NCI-H526 treated with DMSO at 0.1 percent for 48 hours (cell line): ENCODE measurements around the gene SPOUT1.

Experiments
- DNase-seq: peaks from one replicate; lab custom pipeline; 2025; lab: John Stamatoyannopoulos, UW

The SPOUT1 gene

DNA sequence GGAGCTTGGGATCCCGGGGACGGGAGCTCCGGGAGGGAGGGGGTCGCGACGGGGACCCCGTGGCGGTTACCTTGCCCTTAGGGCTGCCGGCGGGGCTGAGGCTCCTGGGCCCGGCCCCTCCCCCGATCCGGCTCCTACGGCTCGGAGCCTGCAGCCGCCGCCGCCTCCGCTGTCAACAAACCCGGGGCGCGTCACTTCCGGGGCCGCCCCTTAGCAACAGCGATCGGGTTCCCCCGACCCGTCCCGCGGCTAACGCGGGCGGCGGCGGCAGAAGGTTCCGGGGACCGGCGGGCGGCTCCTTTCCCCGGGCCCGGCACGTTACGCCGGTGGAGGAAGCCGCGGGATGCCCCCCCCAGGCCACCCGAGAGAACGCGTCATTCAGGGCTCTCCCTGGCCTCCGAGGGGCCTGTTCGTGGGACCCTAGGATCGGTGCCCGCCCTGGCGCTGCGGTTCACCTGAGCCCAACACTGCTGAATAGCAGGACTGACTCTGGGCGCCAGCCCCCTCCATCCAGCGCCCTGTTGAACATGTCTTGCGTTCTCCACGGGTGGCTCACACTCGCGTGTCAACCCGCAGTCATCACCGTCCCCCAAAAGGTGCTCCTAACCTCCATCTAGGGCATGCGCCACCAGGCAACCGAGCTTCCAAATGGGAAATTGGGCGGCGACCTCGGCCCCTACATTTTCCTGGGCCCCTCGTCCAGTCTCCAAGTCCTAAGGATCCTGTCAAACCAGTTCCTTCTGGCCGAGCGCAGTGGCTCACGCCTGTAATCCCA, 57.7 kb downstream of the SPOUT1 start, which contains the start of gene ZER1:
Gene ZER1, minus strand, starts transcription at position 183 of the 775 bp plus-strand sequence. CDS start 16,362 bp downstream, outside the sequence.
- peak; percentile 55 for DNase-seq

GRCh38 chr9:128771094-128771721, 58.4 kb downstream of the SPOUT1 start:
- DNase-seq = no peak

DNA sequence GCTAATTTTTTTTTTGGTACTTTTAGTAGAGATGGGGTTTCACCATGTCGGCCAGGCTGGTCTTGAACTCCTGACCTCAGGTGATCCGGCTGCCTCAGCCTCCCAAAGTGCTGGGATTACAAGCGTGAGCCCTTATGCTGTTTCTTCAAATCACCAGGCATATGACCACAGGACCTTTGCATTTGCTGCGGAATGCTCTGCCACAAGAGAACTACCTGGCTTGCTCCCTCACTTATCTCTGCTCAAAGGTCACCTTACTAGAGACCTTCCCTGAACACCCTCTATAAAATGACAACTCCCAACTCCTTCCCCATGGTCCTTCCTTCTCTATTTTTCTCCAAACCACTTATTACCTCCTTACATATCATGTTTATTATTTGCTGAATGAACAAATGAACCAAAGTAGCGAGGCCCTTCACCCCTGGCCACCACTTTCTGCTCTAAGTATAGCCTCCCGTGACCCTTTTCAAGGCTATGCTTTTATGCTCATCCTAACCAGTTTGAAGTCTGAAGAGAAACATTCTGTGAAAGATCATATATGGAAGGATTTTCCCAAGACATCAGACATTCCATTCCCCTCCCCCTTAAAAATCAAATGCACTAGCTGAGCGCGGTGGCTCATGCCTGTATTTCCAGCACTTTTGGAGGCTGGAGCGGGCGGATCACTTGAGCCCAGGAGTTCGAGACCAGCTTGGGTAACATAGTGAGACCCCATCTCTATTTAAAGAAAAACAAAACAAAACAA, 59.1 kb downstream of the SPOUT1 start:
- no peak for DNase-seq
